SK-N-SH (cell line): ENCODE measurements around the gene PPP3CA. TPM values are rescaled to one million over a fixed set of nuclear protein-coding genes. Genes with fewer than 3 reads are reported as not detected.

Source experiments
- CTCF ChIA-PET: fragments of 300-600, 350-600 bp; formaldehyde crosslinking; extraction: SDS; loops from one replicate; lab custom pipeline; 2021; lab: Yijun Ruan, JAX
- POLR2A ChIA-PET: fragments of 350-600 bp; sonication (Branson Sonifier 250); formaldehyde crosslinking; extraction: SDS; loops from one replicate; lab custom pipeline; 2020; ENCODE audit warnings: antibody characterized with exemption, inconsistent platforms; lab: Yijun Ruan, JAX
- DNase-seq: peaks from one replicate; pipeline ENCODE4 v3.0.0; 2012
- H2AFZ ChIP-seq: fragments of 200-600 bp; sonication (generic); 2 replicates; pipeline ENCODE4 v1.8.1; 2016; ENCODE audit warnings: antibody characterized with exemption, mild to moderate bottlenecking, low read depth
- H3F3A ChIP-seq: fragments of 200-600 bp; sonication (generic); replicated peaks from 2 replicates; pipeline ENCODE3; 2016; ENCODE audit warnings: antibody characterized with exemption, mild to moderate bottlenecking; ENCODE audit not compliant: insufficient read depth
- H3K27ac ChIP-seq, 2 experiments: fragments of 200-500 bp in 1 of 2; fragments of 200-600 bp in 1 of 2; sonication (Bioruptor generic) in 1 of 2; sonication (generic), shearing (Covaris generic) in 1 of 2; 2 replicates each; pipeline versions ENCODE4 v1.5.1 to v1.6.1; 2014 to 2016; ENCODE audit warnings: low read depth in 2 of 2, inconsistent platforms in 1 of 2, low read length in 1 of 2, mild to moderate bottlenecking in 1 of 2, mixed read lengths in 1 of 2
- H3K27me3 ChIP-seq: fragments of 200-600 bp; sonication (generic), shearing (Covaris generic); 2 replicates; pipeline ENCODE4 v1.6.1; 2016; ENCODE audit warnings: mixed run types; ENCODE audit not compliant: insufficient read depth
- H3K36me3 ChIP-seq, 2 experiments: fragments of 200-500 bp in 1 of 2; fragments of 200-600 bp in 1 of 2; sonication (Bioruptor generic) in 1 of 2; sonication (generic) in 1 of 2; replicated peaks in 1 of 2; 2 replicates each; pipeline versions ENCODE3 to v1.5.1; 2014 to 2016; ENCODE audit warnings: low read length in 1 of 2, mild to moderate bottlenecking in 1 of 2; ENCODE audit not compliant: insufficient read depth in 2 of 2, control insufficient read depth in 1 of 2
- H3K4me1 ChIP-seq, 2 experiments: fragments of 200-500 bp in 1 of 2; fragments of 200-600 bp in 1 of 2; sonication (Bioruptor generic) in 1 of 2; sonication (generic), shearing (Covaris generic) in 1 of 2; 2 replicates each; pipeline versions ENCODE4 v1.5.1 to v1.6.1; 2014 to 2016; ENCODE audit warnings: low read depth in 1 of 2, low read length in 1 of 2, mixed run types in 1 of 2; ENCODE audit not compliant: insufficient read depth in 2 of 2, control insufficient read depth in 1 of 2
- H3K4me2 ChIP-seq: fragments of 200-600 bp; sonication (generic), shearing (Covaris generic); 2 replicates; pipeline ENCODE4 v1.6.1; 2017; ENCODE audit warnings: mixed run types
- H3K4me3 ChIP-seq, 2 experiments: fragments of 200-500 bp in 1 of 2; fragments of 200-600 bp in 1 of 2; sonication (Bioruptor generic) in 1 of 2; sonication (generic), shearing (Covaris generic) in 1 of 2; 2 replicates each; pipeline versions ENCODE4 v1.5.1 to v1.8.1; 2014 to 2016; ENCODE audit warnings: low read depth in 2 of 2, inconsistent platforms in 1 of 2, low read length in 1 of 2, mild to moderate bottlenecking in 1 of 2, mixed read lengths in 1 of 2, moderate library complexity in 1 of 2
- H3K79me2 ChIP-seq: fragments of 200-600 bp; sonication (generic); 2 replicates; pipeline ENCODE4 v1.8.1; 2017; ENCODE audit warnings: mild to moderate bottlenecking; ENCODE audit not compliant: insufficient read depth
- H3K9ac ChIP-seq: fragments of 200-600 bp; sonication (generic); 2 replicates; pipeline ENCODE4 v1.6.1; 2017; ENCODE audit warnings: mixed run types
- H3K9me2 ChIP-seq: fragments of 200-600 bp; sonication (generic); 2 replicates; pipeline ENCODE4 v1.6.1; 2017; ENCODE audit warnings: mixed run types
- H3K9me3 ChIP-seq: fragments of 200-600 bp; sonication (generic); 2 replicates; pipeline ENCODE4 v1.6.1; 2017; ENCODE audit warnings: mixed run types, mild to moderate bottlenecking, moderate library complexity
- H4K20me1 ChIP-seq: fragments of 200-600 bp; sonication (generic); 2 replicates; pipeline ENCODE4 v1.6.1; 2017; ENCODE audit warnings: mild to moderate bottlenecking, mixed run types; ENCODE audit not compliant: insufficient read depth
- EP300 ChIP-seq, 2 experiments: IDR thresholded peaks; 2 replicates each; pipeline versions ENCODE4 v1.4.0 to v1.6.1; 2012; ENCODE audit warnings: borderline replicate concordance in 1 of 2, low read depth in 1 of 2, low read length in 1 of 2
- FOSL2 ChIP-seq: IDR thresholded peaks from 2 replicates; pipeline ENCODE4 v1.4.0; 2012; ENCODE audit warnings: low read depth, mild to moderate bottlenecking, moderate library complexity, borderline replicate concordance
- FOXJ3 ChIP-seq: sonication (generic); formaldehyde crosslinking; IDR thresholded peaks from 2 replicates; pipeline ENCODE4 v1.5.1; 2020; ENCODE audit warnings: mild to moderate bottlenecking, missing genetic modification reagents
- FOXM1 ChIP-seq: IDR thresholded peaks from 2 replicates; pipeline ENCODE4 v1.4.0; 2012; ENCODE audit warnings: low read depth, mild to moderate bottlenecking
- GABPA ChIP-seq: IDR thresholded peaks from 2 replicates; pipeline ENCODE4 v1.4.0; 2012; ENCODE audit warnings: low read depth, mild to moderate bottlenecking
- GATA2 ChIP-seq: sonication (generic); formaldehyde crosslinking; IDR thresholded peaks from 2 replicates; pipeline ENCODE4 v1.5.0; 2020; ENCODE audit warnings: mild to moderate bottlenecking, missing genetic modification reagents
- MXI1 ChIP-seq: IDR thresholded peaks from 2 replicates; pipeline ENCODE4 v1.6.1; 2012; ENCODE audit warnings: mild to moderate bottlenecking, low read depth, low read length, improper control_type of control experiment
- NRF1 ChIP-seq: IDR thresholded peaks from 2 replicates; pipeline ENCODE4 v1.6.1; 2012; ENCODE audit warnings: low read depth, mild to moderate bottlenecking, low read length
- POLR2AphosphoS5 ChIP-seq: IDR thresholded peaks from 2 replicates; pipeline ENCODE4 v1.6.1; 2012; ENCODE audit warnings: low read depth, low read length
- RCOR1 ChIP-seq: fragments of 150-350 bp; IDR thresholded peaks from 2 replicates; pipeline ENCODE4 v1.6.1; 2017; ENCODE audit warnings: antibody characterized with exemption, low read length
- RFX5 ChIP-seq: IDR thresholded peaks from 2 replicates; pipeline ENCODE4 v1.6.1; 2012; ENCODE audit warnings: mild to moderate bottlenecking, improper control_type of control experiment, low read length
- RXRA ChIP-seq: IDR thresholded peaks from 2 replicates; pipeline ENCODE4 v1.4.0; 2012; ENCODE audit warnings: low read depth, mild to moderate bottlenecking, borderline replicate concordance
- SMC3 ChIP-seq: IDR thresholded peaks from 2 replicates; pipeline ENCODE4 v1.6.1; 2012; ENCODE audit warnings: low read depth, low read length, improper control_type of control experiment
- TAF1 ChIP-seq: IDR thresholded peaks from 2 replicates; pipeline ENCODE4 v1.6.1; 2012; ENCODE audit warnings: low read depth, mild to moderate bottlenecking, low read length, moderate library complexity, borderline replicate concordance
- TEAD4 ChIP-seq: IDR thresholded peaks from 2 replicates; pipeline ENCODE4 v1.4.0; 2012; ENCODE audit warnings: mild to moderate bottlenecking, borderline replicate concordance; ENCODE audit not compliant: insufficient read depth
- YY1 ChIP-seq: IDR thresholded peaks from 2 replicates; pipeline ENCODE4 v1.4.0; 2012; ENCODE audit warnings: low read depth, mild to moderate bottlenecking
- polyA plus RNA-seq, 3 experiments: library from polyadenylated mRNA; depleted of rRNA; stranded (reverse); fragments of >200 nt; gene quantifications; 2 replicates each; pipeline ENCODE4 v1.2.3, GENCODE V29; 2012
- TF ChIP-seq, protein P1 (sequence below): IDR thresholded peaks from 2 replicates; pipeline ENCODE4 v1.4.0; 2012; ENCODE audit warnings: low read depth, borderline replicate concordance
- TF ChIP-seq, protein P2 (sequence below): IDR thresholded peaks from 2 replicates; pipeline ENCODE4; 2012
- TF ChIP-seq, protein P3 (sequence below): fragments of 150-350 bp; IDR thresholded peaks from 2 replicates; pipeline ENCODE4 v1.6.1; 2017; ENCODE audit warnings: antibody characterized with exemption, low read length, low read depth, borderline replicate concordance
- TF ChIP-seq, protein P4 (sequence below): IDR thresholded peaks from 2 replicates; pipeline ENCODE4 v1.4.0; 2012; ENCODE audit warnings: low read depth
- TF ChIP-seq, protein P5 (sequence below): fragments of 200-600 bp; sonication (generic); IDR thresholded peaks from 2 replicates; pipeline ENCODE4 v1.6.1; 2017; ENCODE audit warnings: antibody characterized with exemption, mild to moderate bottlenecking, moderate library complexity
- TF ChIP-seq, protein P6 (sequence below): IDR thresholded peaks from 2 replicates; pipeline ENCODE4 v1.4.0; 2012; ENCODE audit warnings: low read depth, borderline replicate concordance

Gene PPP3CA
- polyA plus RNA-seq, 1 of the 3 experiments (the other 2 are of a cell fraction) = 10.7 TPM

DNA sequence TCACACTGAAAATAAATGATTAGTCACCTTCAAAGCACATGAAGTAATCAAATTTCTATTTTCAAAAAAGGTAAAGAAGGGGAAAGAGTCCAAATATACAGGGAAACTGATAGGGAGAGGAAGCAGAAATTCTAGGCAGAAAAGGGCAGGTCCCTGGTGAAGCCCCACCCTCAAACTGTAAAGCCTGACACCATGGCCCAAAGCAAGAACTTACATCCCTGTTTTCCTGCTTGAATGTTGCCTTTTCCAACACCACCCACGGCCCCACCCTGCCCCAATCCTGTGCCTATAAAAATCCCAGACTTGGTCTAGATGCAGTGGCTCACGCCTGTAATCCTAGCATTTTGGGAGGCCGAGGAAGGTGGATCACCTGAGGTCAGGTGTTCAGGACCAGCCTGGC is 361.8 kb downstream of the PPP3CA start (continued):
- TF ChIP-seq, protein P1, sequence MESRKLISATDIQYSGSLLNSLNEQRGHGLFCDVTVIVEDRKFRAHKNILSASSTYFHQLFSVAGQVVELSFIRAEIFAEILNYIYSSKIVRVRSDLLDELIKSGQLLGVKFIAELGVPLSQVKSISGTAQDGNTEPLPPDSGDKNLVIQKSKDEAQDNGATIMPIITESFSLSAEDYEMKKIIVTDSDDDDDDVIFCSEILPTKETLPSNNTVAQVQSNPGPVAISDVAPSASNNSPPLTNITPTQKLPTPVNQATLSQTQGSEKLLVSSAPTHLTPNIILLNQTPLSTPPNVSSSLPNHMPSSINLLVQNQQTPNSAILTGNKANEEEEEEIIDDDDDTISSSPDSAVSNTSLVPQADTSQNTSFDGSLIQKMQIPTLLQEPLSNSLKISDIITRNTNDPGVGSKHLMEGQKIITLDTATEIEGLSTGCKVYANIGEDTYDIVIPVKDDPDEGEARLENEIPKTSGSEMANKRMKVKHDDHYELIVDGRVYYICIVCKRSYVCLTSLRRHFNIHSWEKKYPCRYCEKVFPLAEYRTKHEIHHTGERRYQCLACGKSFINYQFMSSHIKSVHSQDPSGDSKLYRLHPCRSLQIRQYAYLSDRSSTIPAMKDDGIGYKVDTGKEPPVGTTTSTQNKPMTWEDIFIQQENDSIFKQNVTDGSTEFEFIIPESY = no peak
- TF ChIP-seq, all 33 proteins: peak for 0

DNA sequence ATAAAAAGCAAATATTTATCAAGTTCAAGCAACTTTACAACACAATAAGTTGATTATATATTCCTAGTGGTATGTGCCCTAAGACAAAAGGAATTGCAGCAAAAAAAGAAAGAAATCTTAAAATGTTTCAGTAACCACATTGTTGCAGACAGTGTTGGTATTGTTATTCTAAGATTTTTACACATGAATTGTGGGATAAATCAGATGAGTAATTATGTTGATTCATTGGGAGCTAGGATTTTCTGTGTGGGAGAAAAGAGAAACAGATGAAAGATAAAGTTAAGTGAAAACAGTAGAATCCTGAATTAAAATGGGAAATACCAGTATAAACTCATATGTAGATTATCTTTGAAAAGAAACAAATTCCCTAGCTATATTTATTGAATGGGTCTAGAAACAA is 362.4 kb downstream of the PPP3CA start:
- Histone ChIP-seq H3K36me3 (no peaks in the 10 kb centered on the region), H4K20me1 (no peaks in the 10 kb centered on the region), H3K27ac (peak overlapping the region in 1 of 2 experiments; percentile 94; a peak in 2 of 4 replicates), H3K4me3 (no peak overlapping the region), H2AFZ (no peak overlapping the region), H3K79me2 (no peaks in the 10 kb centered on the region), H3K9me3 (no peaks in the 10 kb centered on the region), H3K4me2 (no peak overlapping the region), H3K4me1 (peaks cover 0 to 8% of the 10 kb centered on the region in 2 experiments; a peak in 2 of 4 replicates), H3K9ac (peak overlapping the region; percentile 32; the same call in 1 of the 2 replicates), H3F3A (peaks cover 17% of the 10 kb centered on the region), H3K9me2 (no peaks in the 10 kb centered on the region), H3K27me3 (no peaks in the 10 kb centered on the region)
- no peak for DNase-seq
- CTCF ChIA-PET = interaction anchor here (0.6 kb wide), 1 partner anchor 80 kb away, joined by 3 read pairs; no protein-coding TSS in a partner anchor
- POLR2A ChIA-PET = no interaction called here
- TF ChIP-seq POLR2AphosphoS5 = peak; percentile 44; the same call in 1 of the 2 replicates
- no peak for TF ChIP-seq GATA2 (CRISPR knock-in tag)
- TF ChIP-seq TAF1 = no peak
- TF ChIP-seq GABPA = no peak
- no peak for TF ChIP-seq RCOR1
- no peak for TF ChIP-seq MXI1
- peak in 1 of 2 experiments; percentile 79; a peak in 2 of 4 replicates for TF ChIP-seq EP300 (IDR thresholded peaks at IDR 0.05; ENCODE audit: borderline replicate concordance in 1 of 2, low read depth in 1 of 2, low read length in 1 of 2)
- TF ChIP-seq, protein P2, sequence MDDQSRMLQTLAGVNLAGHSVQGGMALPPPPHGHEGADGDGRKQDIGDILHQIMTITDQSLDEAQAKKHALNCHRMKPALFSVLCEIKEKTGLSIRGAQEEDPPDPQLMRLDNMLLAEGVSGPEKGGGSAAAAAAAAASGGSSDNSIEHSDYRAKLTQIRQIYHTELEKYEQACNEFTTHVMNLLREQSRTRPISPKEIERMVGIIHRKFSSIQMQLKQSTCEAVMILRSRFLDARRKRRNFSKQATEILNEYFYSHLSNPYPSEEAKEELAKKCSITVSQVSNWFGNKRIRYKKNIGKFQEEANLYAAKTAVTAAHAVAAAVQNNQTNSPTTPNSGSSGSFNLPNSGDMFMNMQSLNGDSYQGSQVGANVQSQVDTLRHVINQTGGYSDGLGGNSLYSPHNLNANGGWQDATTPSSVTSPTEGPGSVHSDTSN = peak; percentile 81
- no peak for TF ChIP-seq RFX5
- peak; percentile 77 for TF ChIP-seq FOSL2
- no peak for TF ChIP-seq YY1
- TF ChIP-seq NRF1 = no peak
- TF ChIP-seq, protein P3, sequence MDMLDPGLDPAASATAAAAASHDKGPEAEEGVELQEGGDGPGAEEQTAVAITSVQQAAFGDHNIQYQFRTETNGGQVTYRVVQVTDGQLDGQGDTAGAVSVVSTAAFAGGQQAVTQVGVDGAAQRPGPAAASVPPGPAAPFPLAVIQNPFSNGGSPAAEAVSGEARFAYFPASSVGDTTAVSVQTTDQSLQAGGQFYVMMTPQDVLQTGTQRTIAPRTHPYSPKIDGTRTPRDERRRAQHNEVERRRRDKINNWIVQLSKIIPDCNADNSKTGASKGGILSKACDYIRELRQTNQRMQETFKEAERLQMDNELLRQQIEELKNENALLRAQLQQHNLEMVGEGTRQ = no peak
- TF ChIP-seq SMC3 = no peak
- TF ChIP-seq, protein P4, sequence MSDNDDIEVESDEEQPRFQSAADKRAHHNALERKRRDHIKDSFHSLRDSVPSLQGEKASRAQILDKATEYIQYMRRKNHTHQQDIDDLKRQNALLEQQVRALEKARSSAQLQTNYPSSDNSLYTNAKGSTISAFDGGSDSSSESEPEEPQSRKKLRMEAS = no peak
- TF ChIP-seq, protein P1 = no peak; the same call in 1 of the 2 replicates
- peak; percentile 55; the same call in 1 of the 2 replicates for TF ChIP-seq FOXM1
- TF ChIP-seq, protein P5, sequence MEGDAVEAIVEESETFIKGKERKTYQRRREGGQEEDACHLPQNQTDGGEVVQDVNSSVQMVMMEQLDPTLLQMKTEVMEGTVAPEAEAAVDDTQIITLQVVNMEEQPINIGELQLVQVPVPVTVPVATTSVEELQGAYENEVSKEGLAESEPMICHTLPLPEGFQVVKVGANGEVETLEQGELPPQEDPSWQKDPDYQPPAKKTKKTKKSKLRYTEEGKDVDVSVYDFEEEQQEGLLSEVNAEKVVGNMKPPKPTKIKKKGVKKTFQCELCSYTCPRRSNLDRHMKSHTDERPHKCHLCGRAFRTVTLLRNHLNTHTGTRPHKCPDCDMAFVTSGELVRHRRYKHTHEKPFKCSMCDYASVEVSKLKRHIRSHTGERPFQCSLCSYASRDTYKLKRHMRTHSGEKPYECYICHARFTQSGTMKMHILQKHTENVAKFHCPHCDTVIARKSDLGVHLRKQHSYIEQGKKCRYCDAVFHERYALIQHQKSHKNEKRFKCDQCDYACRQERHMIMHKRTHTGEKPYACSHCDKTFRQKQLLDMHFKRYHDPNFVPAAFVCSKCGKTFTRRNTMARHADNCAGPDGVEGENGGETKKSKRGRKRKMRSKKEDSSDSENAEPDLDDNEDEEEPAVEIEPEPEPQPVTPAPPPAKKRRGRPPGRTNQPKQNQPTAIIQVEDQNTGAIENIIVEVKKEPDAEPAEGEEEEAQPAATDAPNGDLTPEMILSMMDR = no peak
- TF ChIP-seq TEAD4 = peak; percentile 72; the same call in 1 of the 2 replicates
- TF ChIP-seq FOXJ3 = no peak
- TF ChIP-seq, protein P6, sequence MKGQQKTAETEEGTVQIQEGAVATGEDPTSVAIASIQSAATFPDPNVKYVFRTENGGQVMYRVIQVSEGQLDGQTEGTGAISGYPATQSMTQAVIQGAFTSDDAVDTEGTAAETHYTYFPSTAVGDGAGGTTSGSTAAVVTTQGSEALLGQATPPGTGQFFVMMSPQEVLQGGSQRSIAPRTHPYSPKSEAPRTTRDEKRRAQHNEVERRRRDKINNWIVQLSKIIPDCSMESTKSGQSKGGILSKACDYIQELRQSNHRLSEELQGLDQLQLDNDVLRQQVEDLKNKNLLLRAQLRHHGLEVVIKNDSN = no peak
- peak; percentile 56; the same call in 1 of the 2 replicates for TF ChIP-seq RXRA
